Mucosa of descending colon (tissue), 3 donors: ENCODE results near the gene FCHO1. TPM values are rescaled to one million over a fixed set of nuclear protein-coding genes. Genes with fewer than 3 reads are reported as not detected.

Source experiments
- ATAC-seq: fragments of 200-7000 bp; cut with Tn5 transposase; one replicate; pipeline ENCODE4 v1.9.1; 2020; ENCODE audit warnings: mild to moderate bottlenecking, moderate library complexity
- DNase-seq, 3 donors: peaks; one replicate each; pipeline ENCODE4 v3.0.0-alpha.2; 2020
- H3K36me3 ChIP-seq: fragments of 200-600 bp; one replicate; pipeline ENCODE4 v1.8.0; 2021; ENCODE audit warnings: low read depth, mild to moderate bottlenecking
- H3K4me1 ChIP-seq: fragments of 200-600 bp; one replicate; pipeline ENCODE4 v1.8.0; 2021; ENCODE audit warnings: low read depth, mild to moderate bottlenecking
- H3K4me3 ChIP-seq: fragments of 200-600 bp; one replicate; pipeline ENCODE4 v1.8.0; 2021; ENCODE audit warnings: mild to moderate bottlenecking
- H3K9me3 ChIP-seq: fragments of 200-600 bp; one replicate; pipeline ENCODE4 v1.8.0; 2021; ENCODE audit warnings: mild to moderate bottlenecking
- CTCF ChIP-seq: fragments of 200-600 bp; IDR thresholded peaks from one replicate; pipeline ENCODE4 v1.8.0; 2022; ENCODE audit warnings: antibody characterized with exemption, mild to moderate bottlenecking
- intact Hi-C, 2 donors: fragments of 100-400 bp; cut with DNase I in 1 of 2; cut with micrococcal nuclease in 1 of 2; formaldehyde crosslinking; loops; one replicate each; pipeline versions ENCODE4 v1.11.0 to v1.11.1; 2022; cut with DNase I, micrococcal nuclease
- total RNA-seq, 3 donors: library from RNA; stranded (reverse); fragmentation: NEBNext Ultra II Directional in 2 of 3; extraction: Animal tissue kit (Norgen Biotek cat#: 25700) in 2 of 3; gene quantifications; one replicate each; pipeline versions ENCODE4 v1.2.1 to v1.2.4, GENCODE V29; 2021 to 2023
- donor health status: DM: no; HTN: no; CAD: no; lungs with moderate emphysema.
- donor health status: DM: no; HTN: no; CAD: no.
- donor health status: DM: no; HTN: yes; CAD: no.

FCHO1 gene
- total RNA-seq, 3 donors from 2014 or later = 3.4 to 4.4 (median 4.2) TPM

GRCh38 chr19:17721111-17721628 is 30.1 kb upstream of the FCHO1 start:
- peaks cover 2% of the 10 kb centered on the region for H3K36me3 ChIP-seq
- H3K4me1 ChIP-seq = peaks cover 23% of the 10 kb centered on the region
- intact Hi-C loops = no loop called here
- H3K4me3 ChIP-seq = no peak overlapping the region
- TF ChIP-seq CTCF = no peak
- H3K9me3 ChIP-seq = no peaks in the 10 kb centered on the region
- ATAC-seq = no peak
- no peak for DNase-seq

GRCh38 chr19:17721821-17722220 is 29.5 kb upstream of the FCHO1 start:
- Histone ChIP-seq H3K9me3 (no peaks in the 10 kb centered on the region), H3K4me3 (no peak overlapping the region), H3K4me1 (peaks cover 23% of the 10 kb centered on the region), H3K36me3 (peaks cover 5% of the 10 kb centered on the region)
- no peak for TF ChIP-seq CTCF
- ATAC-seq (no peak), DNase-seq (no peak)
- intact Hi-C loops = no loop called here

GRCh38 chr19:17722655-17723240 is 28.5 kb upstream of the FCHO1 start:
- H3K4me3 ChIP-seq = no peak overlapping the region
- H3K9me3 ChIP-seq = no peaks in the 10 kb centered on the region
- DNase-seq = no peak
- intact Hi-C loops = no loop called here
- peaks cover 5% of the 10 kb centered on the region for H3K36me3 ChIP-seq
- peaks cover 18% of the 10 kb centered on the region for H3K4me1 ChIP-seq
- no peak for TF ChIP-seq CTCF
- no peak for ATAC-seq

- Histone ChIP-seq H3K4me3 (no peak overlapping the region), H3K36me3 (peaks cover 5% of the 10 kb centered on the region), H3K4me1 (peaks cover 17% of the 10 kb centered on the region), H3K9me3 (no peaks in the 10 kb centered on the region)
- no peak for ATAC-seq
- TF ChIP-seq CTCF = no peak
- DNase-seq = no peak
- intact Hi-C loops = no loop called here
Observed at GRCh38 chr19:17724655-17725054, 26.6 kb upstream of the FCHO1 start.

- intact Hi-C loops = no loop called here
- Histone ChIP-seq H3K9me3 (no peaks in the 10 kb centered on the region), H3K36me3 (peaks cover 5% of the 10 kb centered on the region), H3K4me3 (no peak overlapping the region), H3K4me1 (peaks cover 10% of the 10 kb centered on the region)
- no peak for DNase-seq
- peak; percentile 31 for ATAC-seq
- TF ChIP-seq CTCF = no peak
Observed at GRCh38 chr19:17725422-17726078, 25.7 kb upstream of the FCHO1 start.
